ENCODE results near the gene HSPB7.

HSPB7 gene

DNA sequence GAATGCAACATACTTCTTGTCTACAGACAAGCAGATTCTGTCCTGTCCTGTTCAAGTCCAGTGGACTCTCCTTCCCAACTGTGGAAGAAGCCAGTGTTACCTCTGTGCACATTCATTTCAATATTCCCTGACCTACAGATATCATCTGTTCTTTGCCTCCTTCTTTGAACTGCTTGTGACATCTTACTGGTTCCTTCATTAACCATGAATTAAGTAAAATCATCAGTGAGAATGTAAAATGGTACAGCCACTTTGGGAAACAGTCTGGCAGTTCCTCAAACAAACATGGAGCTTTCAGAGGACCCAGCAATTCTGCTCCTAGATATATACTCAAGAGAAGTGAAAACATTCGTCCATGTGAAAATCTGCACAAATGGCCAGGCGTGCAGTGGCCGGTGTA lies 7.0 kb downstream of the HSPB7 start:
- H3K4me3 ChIP-seq (replicated peaks; ENCODE audit: low read depth, low read length): no peak overlapping the region

DNA sequence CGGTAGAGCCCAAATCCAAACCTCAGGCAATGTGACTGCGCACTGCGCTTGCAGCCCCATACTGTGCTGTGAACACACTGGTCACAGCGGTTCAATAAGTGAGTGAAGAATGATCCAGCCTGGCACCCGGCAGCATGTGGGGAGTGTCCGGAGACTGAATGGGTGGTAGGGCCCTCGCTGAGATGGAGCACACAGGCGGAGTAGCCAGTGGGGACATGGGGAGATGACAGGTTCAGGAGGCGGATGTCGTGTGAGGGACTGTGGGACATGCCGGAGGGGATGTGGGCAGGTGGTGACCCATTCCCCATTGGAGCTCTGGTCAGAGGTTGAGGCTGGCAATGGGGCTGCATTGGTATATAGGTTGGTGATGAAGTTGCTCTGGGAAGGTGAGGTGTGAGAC lies 8.2 kb downstream of the HSPB7 start:
- Histone ChIP-seq H3K27me3 (replicated peaks; ENCODE audit: control insufficient read depth, insufficient read depth, low read length) (no peaks in the 10 kb centered on the region), H3K4me3 (replicated peaks; ENCODE audit: low read depth, low read length) (no peak overlapping the region), H3K36me3 (ENCODE audit: control insufficient read depth, insufficient read depth, low read length) (no peaks in the 10 kb centered on the region)
- DNase-seq (ENCODE audit: extremely low read depth, insufficient read length): no peak
- TF ChIP-seq, protein P1, sequence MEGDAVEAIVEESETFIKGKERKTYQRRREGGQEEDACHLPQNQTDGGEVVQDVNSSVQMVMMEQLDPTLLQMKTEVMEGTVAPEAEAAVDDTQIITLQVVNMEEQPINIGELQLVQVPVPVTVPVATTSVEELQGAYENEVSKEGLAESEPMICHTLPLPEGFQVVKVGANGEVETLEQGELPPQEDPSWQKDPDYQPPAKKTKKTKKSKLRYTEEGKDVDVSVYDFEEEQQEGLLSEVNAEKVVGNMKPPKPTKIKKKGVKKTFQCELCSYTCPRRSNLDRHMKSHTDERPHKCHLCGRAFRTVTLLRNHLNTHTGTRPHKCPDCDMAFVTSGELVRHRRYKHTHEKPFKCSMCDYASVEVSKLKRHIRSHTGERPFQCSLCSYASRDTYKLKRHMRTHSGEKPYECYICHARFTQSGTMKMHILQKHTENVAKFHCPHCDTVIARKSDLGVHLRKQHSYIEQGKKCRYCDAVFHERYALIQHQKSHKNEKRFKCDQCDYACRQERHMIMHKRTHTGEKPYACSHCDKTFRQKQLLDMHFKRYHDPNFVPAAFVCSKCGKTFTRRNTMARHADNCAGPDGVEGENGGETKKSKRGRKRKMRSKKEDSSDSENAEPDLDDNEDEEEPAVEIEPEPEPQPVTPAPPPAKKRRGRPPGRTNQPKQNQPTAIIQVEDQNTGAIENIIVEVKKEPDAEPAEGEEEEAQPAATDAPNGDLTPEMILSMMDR (IDR thresholded peaks at IDR 0.05; ENCODE audit: insufficient read depth, low read length, poor library complexity, severe bottlenecking): no peak

More for the DNA sequence above, 7.0 kb downstream of the HSPB7 start:
- no peak for DNase-seq (ENCODE audit: extremely low read depth, insufficient read length)
- H3K36me3 ChIP-seq (ENCODE audit: control insufficient read depth, insufficient read depth, low read length): no peaks in the 10 kb centered on the region
- TF ChIP-seq, protein P1 (IDR thresholded peaks at IDR 0.05; ENCODE audit: insufficient read depth, low read length, poor library complexity, severe bottlenecking): no peak
- H3K27me3 ChIP-seq (replicated peaks; ENCODE audit: control insufficient read depth, insufficient read depth, low read length): no peaks in the 10 kb centered on the region

DNA sequence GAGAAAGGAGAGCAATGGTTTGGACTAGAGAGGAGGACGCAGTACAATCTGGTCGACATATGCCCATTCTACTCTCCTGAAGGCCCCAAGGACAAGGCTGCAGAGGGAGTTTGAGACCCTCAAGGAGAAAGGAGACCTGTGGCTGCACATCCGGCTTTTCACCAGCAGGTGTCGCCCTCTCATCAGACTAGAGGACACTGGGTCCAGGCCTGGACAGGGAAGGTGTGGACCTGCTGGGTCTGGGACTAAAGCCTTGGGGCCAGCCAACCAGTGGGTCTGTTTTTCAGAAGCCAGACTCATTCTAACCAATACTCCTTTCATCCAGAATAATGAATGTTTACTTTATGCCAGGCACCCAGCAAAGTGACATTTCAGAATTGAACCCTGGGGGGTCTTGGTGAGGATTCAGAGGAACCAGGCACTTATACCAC lies 8.8 kb downstream of the HSPB7 start:
- no peak for DNase-seq (ENCODE audit: extremely low read depth, insufficient read length)
- H3K4me3 ChIP-seq (replicated peaks; ENCODE audit: low read depth, low read length): no peak overlapping the region
- no peaks in the 10 kb centered on the region for H3K36me3 ChIP-seq (ENCODE audit: control insufficient read depth, insufficient read depth, low read length)
- H3K27me3 ChIP-seq (replicated peaks; ENCODE audit: control insufficient read depth, insufficient read depth, low read length): no peaks in the 10 kb centered on the region
- TF ChIP-seq, protein P1 (IDR thresholded peaks at IDR 0.05; ENCODE audit: insufficient read depth, low read length, poor library complexity, severe bottlenecking): peak; percentile 94

DNA sequence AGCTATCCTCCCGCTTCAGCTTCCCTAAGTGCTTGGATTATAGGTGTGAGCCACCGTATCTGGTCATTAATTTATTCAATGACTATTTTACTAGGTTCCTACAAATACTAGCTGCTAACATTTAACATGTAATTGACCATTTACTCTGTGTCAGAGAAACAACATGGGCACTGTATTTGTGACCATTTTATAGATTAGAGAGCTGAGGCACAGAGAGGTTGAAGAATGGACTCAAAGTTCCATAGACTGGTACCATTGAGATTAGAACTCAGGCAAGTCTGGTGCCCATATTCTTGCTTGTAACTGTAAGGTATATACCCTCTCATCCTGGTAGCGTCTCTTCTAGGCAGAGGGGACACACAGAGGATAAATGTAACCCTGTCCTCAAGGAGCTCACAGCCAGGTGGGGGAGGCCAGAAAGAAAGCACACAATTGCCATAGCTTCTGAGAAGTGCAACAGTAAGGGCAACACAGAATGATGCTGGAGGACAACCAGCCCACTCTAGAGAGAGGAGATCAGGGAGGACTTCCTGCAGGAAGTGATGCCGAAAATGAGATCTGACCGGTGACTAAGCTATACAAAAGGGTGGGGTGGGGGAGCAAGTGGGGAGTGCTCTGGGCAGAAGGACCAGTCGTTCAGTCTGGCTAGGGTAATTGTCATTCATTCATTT lies 10.0 kb downstream of the HSPB7 start:
- Histone ChIP-seq H3K27me3 (replicated peaks; ENCODE audit: control insufficient read depth, insufficient read depth, low read length) (no peaks in the 10 kb centered on the region), H3K36me3 (ENCODE audit: control insufficient read depth, insufficient read depth, low read length) (no peaks in the 10 kb centered on the region), H3K4me3 (replicated peaks; ENCODE audit: low read depth, low read length) (no peak overlapping the region)
- TF ChIP-seq, protein P1 (IDR thresholded peaks at IDR 0.05; ENCODE audit: insufficient read depth, low read length, poor library complexity, severe bottlenecking): no peak
- no peak for DNase-seq (ENCODE audit: extremely low read depth, insufficient read length)

DNA sequence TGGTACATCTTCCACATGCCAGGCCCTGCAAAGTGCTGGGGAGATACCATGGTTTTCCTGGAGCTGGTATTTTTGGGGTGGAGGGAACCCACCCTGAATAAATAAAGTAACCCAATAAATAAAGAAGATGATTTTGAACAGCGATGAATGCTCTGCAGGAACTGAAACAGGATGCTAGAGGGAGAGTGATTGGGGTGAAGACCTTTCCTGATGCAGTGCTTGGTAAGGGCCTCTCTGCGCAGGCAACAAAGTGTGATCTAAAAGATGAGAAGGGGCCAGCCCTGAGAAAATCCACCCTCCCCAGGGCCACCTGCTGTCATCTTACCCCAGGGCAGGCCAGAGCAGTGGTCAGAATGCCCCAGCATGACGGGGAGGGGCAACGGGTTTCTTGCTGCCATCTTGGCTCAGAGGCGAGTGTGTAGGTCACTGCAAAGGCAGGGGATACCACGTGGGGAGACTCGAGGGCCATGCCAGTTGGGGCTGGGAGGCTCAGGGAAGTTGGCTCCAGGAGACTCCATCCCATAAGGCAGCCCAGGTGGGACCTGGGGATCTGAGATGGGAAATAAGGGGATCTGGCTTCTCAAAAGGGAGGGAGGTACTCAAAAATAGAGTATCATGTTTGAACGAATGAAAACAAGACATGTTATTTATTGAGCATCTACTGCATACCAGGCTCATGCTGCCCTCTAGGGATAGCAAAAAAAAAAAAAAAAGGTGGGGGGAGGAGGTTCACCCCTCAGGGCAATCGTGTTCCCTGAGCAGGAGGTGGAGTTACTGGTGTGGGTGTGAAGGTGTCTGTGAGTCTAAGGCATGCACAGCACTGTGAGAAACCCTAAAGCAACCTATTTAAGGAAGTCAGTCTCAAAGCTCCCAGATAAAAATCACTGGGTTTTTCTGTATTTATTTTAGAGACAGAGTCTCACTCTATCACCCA lies 11.0 kb downstream of the HSPB7 start:
- DNase-seq (ENCODE audit: extremely low read depth, insufficient read length): peak; percentile 40
- no peak overlapping the region for H3K4me3 ChIP-seq (replicated peaks; ENCODE audit: low read depth, low read length)
- TF ChIP-seq, protein P1 (IDR thresholded peaks at IDR 0.05; ENCODE audit: insufficient read depth, low read length, poor library complexity, severe bottlenecking): peak; percentile 35

More for the DNA sequence above, 11.0 kb downstream of the HSPB7 start:
- H3K27me3 ChIP-seq (replicated peaks; ENCODE audit: control insufficient read depth, insufficient read depth, low read length): no peaks in the 10 kb centered on the region; the same call in 1 of the 2 replicates
- no peaks in the 10 kb centered on the region for H3K36me3 ChIP-seq (ENCODE audit: control insufficient read depth, insufficient read depth, low read length)

Data from GM06990 (cell line).